Astrocyte of the spinal cord (primary cell): ENCODE measurements around the gene SND1.
A peak's percentile ranks its signal among the peaks of the same experiment; 100 is the strongest.

Experiments used
- DNase-seq: peaks from one replicate; pipeline ENCODE4 v3.0.0; 2011; ENCODE audit warnings: low read depth, low spot score
- H3K4me3 ChIP-seq: 2 replicates; pipeline ENCODE4 v1.5.1; 2011; ENCODE audit warnings: low read depth, mild to moderate bottlenecking, low read length, moderate library complexity
- in situ Hi-C: cut with HindIII; loops from 2 replicates; pipeline ENCODE4 v1.10.0; 2017; ENCODE audit warnings: low sequenced_read_pairs
- TF ChIP-seq, protein P1 (sequence below): IDR thresholded peaks from 2 replicates; pipeline ENCODE4 v1.5.1; 2012; ENCODE audit warnings: low read depth, mild to moderate bottlenecking, low read length, inconsistent platforms

SND1 gene

DNA sequence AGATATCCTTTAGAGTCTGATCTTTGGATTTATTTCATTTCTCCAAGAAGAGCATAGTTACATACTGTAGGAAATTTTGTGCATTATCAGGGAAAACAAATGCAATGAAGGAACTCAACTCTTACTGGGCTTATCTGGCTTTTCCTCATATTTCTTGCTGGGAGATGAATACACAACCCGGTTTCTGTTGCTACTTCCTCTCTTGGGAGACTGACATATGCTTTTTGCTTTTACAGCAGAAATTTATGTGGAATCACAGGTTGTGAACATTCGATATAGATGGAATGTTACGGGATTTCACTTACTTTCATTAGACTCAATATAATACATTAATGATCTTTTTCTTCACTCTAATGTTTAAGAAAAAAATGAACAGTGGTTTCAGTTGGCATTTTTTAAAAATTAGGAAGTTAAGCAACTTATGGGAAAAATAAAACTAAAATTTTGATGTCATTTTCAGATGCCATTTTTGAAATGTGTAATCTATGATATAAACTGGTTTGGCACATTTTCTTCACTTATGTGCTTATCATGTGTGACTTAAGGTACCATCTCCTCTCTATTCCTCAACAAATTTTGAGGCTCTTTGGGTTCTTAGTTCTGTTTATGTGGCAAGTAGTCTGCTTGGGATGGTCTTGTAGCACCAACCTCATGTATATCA is 7.1 kb downstream of the SND1 start:
- DNase-seq: no peak
- no peak overlapping the region for H3K4me3 ChIP-seq
- TF ChIP-seq, protein P1, sequence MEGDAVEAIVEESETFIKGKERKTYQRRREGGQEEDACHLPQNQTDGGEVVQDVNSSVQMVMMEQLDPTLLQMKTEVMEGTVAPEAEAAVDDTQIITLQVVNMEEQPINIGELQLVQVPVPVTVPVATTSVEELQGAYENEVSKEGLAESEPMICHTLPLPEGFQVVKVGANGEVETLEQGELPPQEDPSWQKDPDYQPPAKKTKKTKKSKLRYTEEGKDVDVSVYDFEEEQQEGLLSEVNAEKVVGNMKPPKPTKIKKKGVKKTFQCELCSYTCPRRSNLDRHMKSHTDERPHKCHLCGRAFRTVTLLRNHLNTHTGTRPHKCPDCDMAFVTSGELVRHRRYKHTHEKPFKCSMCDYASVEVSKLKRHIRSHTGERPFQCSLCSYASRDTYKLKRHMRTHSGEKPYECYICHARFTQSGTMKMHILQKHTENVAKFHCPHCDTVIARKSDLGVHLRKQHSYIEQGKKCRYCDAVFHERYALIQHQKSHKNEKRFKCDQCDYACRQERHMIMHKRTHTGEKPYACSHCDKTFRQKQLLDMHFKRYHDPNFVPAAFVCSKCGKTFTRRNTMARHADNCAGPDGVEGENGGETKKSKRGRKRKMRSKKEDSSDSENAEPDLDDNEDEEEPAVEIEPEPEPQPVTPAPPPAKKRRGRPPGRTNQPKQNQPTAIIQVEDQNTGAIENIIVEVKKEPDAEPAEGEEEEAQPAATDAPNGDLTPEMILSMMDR: no peak
- in situ Hi-C loops: no loop called here

DNA sequence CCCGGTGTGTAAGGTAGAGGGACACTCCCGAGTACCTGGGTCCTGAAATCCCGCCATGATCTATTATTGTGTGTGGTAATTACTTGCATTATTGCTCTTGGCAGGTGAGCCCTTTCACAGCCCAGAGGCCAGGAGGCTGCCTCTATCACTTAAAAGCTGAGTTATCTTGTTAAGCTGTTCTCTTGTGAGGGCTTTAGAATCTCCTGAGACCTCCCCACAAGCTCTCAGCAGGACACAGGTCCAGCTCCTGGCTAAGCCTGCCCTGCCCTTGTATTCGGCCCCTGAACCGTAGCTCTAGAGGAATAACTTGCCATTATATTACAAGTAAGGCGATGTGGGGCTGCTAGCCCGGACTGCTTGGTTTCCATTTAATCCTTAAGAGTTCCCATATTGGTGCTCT is 13.9 kb downstream of the SND1 start:
- TF ChIP-seq, protein P1: no peak
- no peak overlapping the region for H3K4me3 ChIP-seq
- in situ Hi-C loops: no loop called here
- no peak for DNase-seq

DNA sequence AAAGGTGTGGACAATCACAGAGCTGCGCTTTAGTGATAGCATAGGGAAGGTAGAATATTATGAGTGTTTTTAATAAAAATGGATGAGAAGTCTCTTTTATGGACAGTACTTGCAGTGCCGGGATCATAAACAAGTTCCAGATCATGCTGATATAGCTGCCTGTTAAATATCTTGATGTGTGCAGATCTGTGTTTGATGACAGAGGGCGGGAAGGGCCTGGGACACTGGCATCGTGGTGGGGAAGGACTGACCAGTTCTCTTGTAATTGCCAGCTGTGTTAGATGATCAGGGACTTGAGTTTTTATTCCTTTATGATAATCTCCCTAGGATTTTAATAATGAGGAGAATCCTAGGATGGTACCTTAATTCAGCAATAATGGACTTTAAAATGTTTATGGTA is 14.6 kb downstream of the SND1 start:
- in situ Hi-C loops: no loop called here
- no peak for DNase-seq
- H3K4me3 ChIP-seq: no peak overlapping the region

DNA sequence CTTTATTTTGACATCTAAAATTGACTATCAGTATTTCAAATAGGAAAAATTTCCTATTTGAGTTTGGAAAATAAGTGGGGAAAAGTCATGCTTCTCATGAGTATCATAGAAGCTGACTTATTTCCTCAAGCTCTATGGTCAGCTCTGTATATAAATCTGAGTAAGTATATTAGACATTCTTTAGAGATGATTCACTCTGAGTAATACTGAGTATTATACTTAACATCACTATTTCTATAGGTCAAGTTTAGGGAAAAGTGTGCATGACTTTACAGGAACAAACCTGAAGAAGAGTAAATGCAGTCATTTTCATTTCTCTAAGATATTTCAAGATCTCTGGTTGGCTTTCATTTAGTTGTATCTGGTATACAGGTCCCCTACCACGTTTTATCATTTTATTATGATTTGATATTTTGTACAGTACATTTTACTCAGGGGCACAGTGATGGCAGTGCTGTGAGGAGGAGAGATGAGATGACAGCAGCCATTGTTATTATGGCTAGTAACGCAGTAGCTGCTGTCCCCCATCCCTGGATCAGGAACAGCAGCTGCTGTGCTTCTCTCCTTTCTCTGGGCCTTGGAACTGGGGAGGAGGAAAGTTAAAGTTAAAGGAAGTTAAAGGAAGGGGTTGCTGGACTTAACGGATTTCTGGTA is 15.2 kb downstream of the SND1 start:
- no peak overlapping the region for H3K4me3 ChIP-seq
- peak; percentile 60 for DNase-seq
- TF ChIP-seq, protein P1: no peak
- in situ Hi-C loops: no loop called here

More for the DNA sequence above, 14.6 kb downstream of the SND1 start:
- TF ChIP-seq, protein P1: no peak

DNA sequence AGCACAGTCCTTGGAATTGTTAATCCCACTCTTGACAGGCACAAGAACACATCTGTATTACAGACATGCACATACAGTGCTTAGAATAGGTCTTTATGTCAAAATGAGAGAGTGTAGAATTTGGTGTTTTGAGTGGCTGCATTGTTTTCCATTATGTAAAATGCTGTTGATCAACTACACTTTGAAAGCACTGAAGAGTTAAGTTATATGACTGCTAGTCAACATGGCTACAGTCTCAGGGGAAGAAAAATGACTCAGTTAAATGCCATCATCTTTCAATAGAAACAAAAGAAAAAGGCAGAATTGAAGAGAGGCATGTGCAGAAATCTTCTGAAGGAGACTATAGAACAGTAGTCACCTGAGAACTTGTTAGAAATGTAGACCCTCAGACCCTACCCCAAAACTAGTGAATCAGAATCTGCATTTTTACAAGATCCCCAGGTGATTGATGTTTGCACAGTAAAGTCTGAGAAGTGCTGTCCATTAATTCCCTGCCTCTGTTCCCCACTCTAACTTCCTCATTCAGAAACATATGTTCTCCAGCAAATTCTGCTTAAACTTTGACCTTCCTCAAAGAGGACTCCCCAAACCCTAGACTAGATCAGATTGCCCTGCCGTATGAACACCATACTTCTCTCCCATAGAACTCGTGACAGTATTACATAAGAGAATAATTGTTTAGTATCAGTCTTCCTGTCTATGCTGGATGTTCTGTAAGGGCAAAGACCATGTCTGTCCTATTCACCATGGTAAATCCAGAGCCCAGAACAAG is 16.0 kb downstream of the SND1 start:
- peak; percentile 25 for DNase-seq
- H3K4me3 ChIP-seq: no peak overlapping the region
- in situ Hi-C loops: no loop called here
- TF ChIP-seq, protein P1: no peak

DNA sequence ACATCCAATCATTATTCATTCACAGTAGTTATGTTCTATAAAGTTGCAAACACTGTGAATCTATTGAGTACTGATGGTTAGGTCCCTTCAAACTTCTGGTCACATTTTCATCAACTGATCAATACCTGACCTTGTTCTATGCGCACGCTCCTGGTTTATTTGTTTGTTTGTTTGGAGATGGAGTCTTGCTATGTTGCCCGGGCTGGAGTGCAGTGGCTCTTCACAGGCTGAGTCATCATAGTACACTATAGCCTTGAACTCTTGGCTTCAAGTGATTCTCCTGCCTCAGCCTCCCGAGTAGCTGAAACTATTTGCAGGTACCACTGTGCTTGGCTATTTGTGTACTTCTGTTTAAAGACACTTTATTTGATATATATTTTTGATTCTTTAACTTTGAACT is 19.3 kb downstream of the SND1 start:
- DNase-seq: no peak
- no peak overlapping the region for H3K4me3 ChIP-seq
- in situ Hi-C loops: no loop called here
- TF ChIP-seq, protein P1: no peak
